Activated CD4-positive, CD25-positive, alpha-beta regulatory T cell (primary cell): ENCODE measurements around the gene ATF6.
"Not testable (repeated sequence)": the region's sequence is repeated elsewhere in the genome, so short reads cannot be mapped to it uniquely, and the experiment has no call there.

Source experiments
- DNase-seq, 4 experiments: peaks; one replicate each; lab custom pipeline; 2025; lab: John Stamatoyannopoulos, UW

ATF6 gene

GRCh38 chr1:161766102-161766981 is at the start of gene ATF6:
Gene ATF6 (plus strand): TSS chr1:161766320. CDS start chr1:161766361, 41 bp downstream.
- peak; percentile 39 to 71 (median 50) for DNase-seq

GRCh38 chr1:161718559-161719324 is 47.4 kb upstream of the ATF6 start:
- DNase-seq = no peak

- DNase-seq = no peak
Observed at GRCh38 chr1:161719325-161719611, 46.9 kb upstream of the ATF6 start.

- DNase-seq = no peak
Observed at GRCh38 chr1:161720422-161720821, 45.7 kb upstream of the ATF6 start.

- no peak for DNase-seq
Observed at GRCh38 chr1:161720956-161721737, 45.0 kb upstream of the ATF6 start, which contains the start of gene FCRLB. Gene FCRLB (plus strand): TSS chr1:161721544. CDS start chr1:161722673, 1,129 bp downstream.

- no peak for DNase-seq
Observed at GRCh38 chr1:161721738-161722343, 44.3 kb upstream of the ATF6 start.

- DNase-seq = no peak
Observed at GRCh38 chr1:161722406-161722805, 43.7 kb upstream of the ATF6 start.

GRCh38 chr1:161723459-161724141 is 42.5 kb upstream of the ATF6 start:
- DNase-seq = no peak

GRCh38 chr1:161725258-161725907 is 40.7 kb upstream of the ATF6 start:
- not testable (repeated sequence) for DNase-seq

GRCh38 chr1:161725908-161726472 is 40.1 kb upstream of the ATF6 start:
- DNase-seq = peak in 2 of 4 experiments; percentile 5 to 11

- DNase-seq = peak; percentile 21 to 52 (median 33)
Observed at GRCh38 chr1:161726473-161727255, 39.5 kb upstream of the ATF6 start.

GRCh38 chr1:161727256-161727924 is 38.7 kb upstream of the ATF6 start:
- DNase-seq = no peak

- no peak for DNase-seq
Observed at GRCh38 chr1:161728376-161729226, 37.5 kb upstream of the ATF6 start.

- DNase-seq = no peak
Observed at GRCh38 chr1:161730050-161730564, 36.0 kb upstream of the ATF6 start.

GRCh38 chr1:161731241-161731640 is 34.9 kb upstream of the ATF6 start:
- DNase-seq = no peak

- no peak for DNase-seq
Observed at GRCh38 chr1:161731981-161732718, 34.0 kb upstream of the ATF6 start.

GRCh38 chr1:161733526-161733925 is 32.6 kb upstream of the ATF6 start:
- DNase-seq = no peak
